Hepatocyte (in vitro differentiated cells): ENCODE data around the gene MBNL1.

ENCODE experiments used
- EZH2 ChIP-seq: fragments of 200-600 bp; sonication (generic); IDR thresholded peaks from 2 replicates; pipeline ENCODE4 v1.6.1; 2016; ENCODE audit warnings: antibody characterized with exemption, mild to moderate bottlenecking, borderline replicate concordance
- TF ChIP-seq, protein P1 (sequence below): fragments of 200-600 bp; sonication (generic); IDR thresholded peaks from 2 replicates; pipeline ENCODE4 v1.5.1; 2016; ENCODE audit warnings: antibody characterized with exemption, mild to moderate bottlenecking; ENCODE audit not compliant: poor library complexity

DNA sequence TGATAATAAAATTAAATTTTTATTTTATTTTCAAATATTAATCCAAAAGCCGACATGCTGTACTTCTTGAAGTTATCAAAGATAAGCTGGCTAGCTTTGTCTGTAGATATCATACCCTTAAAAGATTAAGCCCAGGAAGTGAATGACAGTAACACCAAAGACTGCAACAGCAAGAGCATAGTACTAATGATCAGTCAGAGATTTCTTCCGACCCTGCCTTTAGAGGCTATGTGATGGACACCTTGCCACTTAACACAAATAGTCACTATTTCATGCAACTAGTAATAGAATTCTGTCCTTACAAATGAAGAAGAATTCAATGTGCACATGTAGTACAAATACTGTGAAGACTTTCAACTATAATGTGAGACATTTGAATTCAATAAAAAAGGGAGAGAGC is 9.3 kb upstream of the MBNL1 start:
- TF ChIP-seq, protein P1, sequence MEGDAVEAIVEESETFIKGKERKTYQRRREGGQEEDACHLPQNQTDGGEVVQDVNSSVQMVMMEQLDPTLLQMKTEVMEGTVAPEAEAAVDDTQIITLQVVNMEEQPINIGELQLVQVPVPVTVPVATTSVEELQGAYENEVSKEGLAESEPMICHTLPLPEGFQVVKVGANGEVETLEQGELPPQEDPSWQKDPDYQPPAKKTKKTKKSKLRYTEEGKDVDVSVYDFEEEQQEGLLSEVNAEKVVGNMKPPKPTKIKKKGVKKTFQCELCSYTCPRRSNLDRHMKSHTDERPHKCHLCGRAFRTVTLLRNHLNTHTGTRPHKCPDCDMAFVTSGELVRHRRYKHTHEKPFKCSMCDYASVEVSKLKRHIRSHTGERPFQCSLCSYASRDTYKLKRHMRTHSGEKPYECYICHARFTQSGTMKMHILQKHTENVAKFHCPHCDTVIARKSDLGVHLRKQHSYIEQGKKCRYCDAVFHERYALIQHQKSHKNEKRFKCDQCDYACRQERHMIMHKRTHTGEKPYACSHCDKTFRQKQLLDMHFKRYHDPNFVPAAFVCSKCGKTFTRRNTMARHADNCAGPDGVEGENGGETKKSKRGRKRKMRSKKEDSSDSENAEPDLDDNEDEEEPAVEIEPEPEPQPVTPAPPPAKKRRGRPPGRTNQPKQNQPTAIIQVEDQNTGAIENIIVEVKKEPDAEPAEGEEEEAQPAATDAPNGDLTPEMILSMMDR = no peak
- TF ChIP-seq EZH2 = no peak
